ENCODE measurements around the gene ZSWIM6. TPM values are rescaled to one million over a fixed set of nuclear protein-coding genes. Genes with fewer than 3 reads are reported as not detected.

The ZSWIM6 gene
- total RNA-seq, 1 donor from 2014 or later, result 35.9 TPM

- H3K9me3 Mint-ChIP-seq, result peaks cover 7% of the 10 kb centered on the region
Measured at GRCh38 chr5:61289241-61289640, 42.8 kb upstream of the ZSWIM6 start.

GRCh38 chr5:61289669-61290306 lies 42.3 kb upstream of the ZSWIM6 start:
- no peaks in the 10 kb centered on the region for H3K36me3 Mint-ChIP-seq
- DNase-seq (ENCODE audit: low spot score in 2 of 2, unreplicated experiment in 2 of 2), result no peak
- peaks cover 6% of the 10 kb centered on the region for H3K4me1 Mint-ChIP-seq
- TF ChIP-seq, protein P1, sequence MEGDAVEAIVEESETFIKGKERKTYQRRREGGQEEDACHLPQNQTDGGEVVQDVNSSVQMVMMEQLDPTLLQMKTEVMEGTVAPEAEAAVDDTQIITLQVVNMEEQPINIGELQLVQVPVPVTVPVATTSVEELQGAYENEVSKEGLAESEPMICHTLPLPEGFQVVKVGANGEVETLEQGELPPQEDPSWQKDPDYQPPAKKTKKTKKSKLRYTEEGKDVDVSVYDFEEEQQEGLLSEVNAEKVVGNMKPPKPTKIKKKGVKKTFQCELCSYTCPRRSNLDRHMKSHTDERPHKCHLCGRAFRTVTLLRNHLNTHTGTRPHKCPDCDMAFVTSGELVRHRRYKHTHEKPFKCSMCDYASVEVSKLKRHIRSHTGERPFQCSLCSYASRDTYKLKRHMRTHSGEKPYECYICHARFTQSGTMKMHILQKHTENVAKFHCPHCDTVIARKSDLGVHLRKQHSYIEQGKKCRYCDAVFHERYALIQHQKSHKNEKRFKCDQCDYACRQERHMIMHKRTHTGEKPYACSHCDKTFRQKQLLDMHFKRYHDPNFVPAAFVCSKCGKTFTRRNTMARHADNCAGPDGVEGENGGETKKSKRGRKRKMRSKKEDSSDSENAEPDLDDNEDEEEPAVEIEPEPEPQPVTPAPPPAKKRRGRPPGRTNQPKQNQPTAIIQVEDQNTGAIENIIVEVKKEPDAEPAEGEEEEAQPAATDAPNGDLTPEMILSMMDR (IDR thresholded peaks at IDR 0.05; ENCODE audit: unreplicated experiment), result no peak
- peaks cover 7% of the 10 kb centered on the region for H3K9me3 Mint-ChIP-seq
- no peaks in the 10 kb centered on the region for H3K27me3 Mint-ChIP-seq (ENCODE audit: low read depth)
- no peak overlapping the region for H3K27ac Mint-ChIP-seq
- no peak overlapping the region for H3K4me3 Mint-ChIP-seq

More at GRCh38 chr5:61289241-61289640, 42.8 kb upstream of the ZSWIM6 start:
- Mint-ChIP-seq H3K27me3 (ENCODE audit: low read depth) (no peaks in the 10 kb centered on the region), H3K4me1 (peaks cover 6% of the 10 kb centered on the region), H3K27ac (no peak overlapping the region), H3K4me3 (no peak overlapping the region), H3K36me3 (no peaks in the 10 kb centered on the region)
- TF ChIP-seq, protein P1 (IDR thresholded peaks at IDR 0.05; ENCODE audit: unreplicated experiment), result peak; percentile 25
- DNase-seq (ENCODE audit: low spot score in 2 of 2, unreplicated experiment in 2 of 2), result no peak

DNA sequence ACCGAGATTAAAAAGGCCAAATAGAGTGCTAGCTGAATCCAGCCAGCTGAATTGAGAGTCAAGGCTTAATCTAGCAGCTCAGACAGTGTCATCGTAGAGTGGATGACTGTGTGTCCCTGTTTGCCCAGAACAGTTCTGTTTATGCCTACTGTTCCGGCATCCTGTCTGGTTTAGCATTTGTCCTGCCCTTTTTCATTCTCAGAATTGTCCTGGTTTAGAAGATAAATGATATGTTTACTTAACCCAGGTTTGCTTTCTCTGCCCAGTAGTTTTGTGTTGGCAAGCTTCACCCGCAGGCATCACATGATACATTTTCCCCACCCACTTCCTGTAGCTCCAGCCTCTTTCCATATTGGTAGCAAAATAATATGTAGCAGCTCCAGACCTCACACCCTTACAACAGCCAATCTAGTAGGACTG lies 41.3 kb upstream of the ZSWIM6 start:
- H3K27ac Mint-ChIP-seq, result no peak overlapping the region
- peaks cover 4% of the 10 kb centered on the region for H3K9me3 Mint-ChIP-seq
- H3K4me3 Mint-ChIP-seq, result no peak overlapping the region
- H3K4me1 Mint-ChIP-seq, result peaks cover 6% of the 10 kb centered on the region
- TF ChIP-seq, protein P1 (IDR thresholded peaks at IDR 0.05; ENCODE audit: unreplicated experiment), result no peak
- H3K36me3 Mint-ChIP-seq, result no peaks in the 10 kb centered on the region
- no peaks in the 10 kb centered on the region for H3K27me3 Mint-ChIP-seq (ENCODE audit: low read depth)
- DNase-seq (ENCODE audit: low spot score in 2 of 2, unreplicated experiment in 2 of 2), result no peak

DNA sequence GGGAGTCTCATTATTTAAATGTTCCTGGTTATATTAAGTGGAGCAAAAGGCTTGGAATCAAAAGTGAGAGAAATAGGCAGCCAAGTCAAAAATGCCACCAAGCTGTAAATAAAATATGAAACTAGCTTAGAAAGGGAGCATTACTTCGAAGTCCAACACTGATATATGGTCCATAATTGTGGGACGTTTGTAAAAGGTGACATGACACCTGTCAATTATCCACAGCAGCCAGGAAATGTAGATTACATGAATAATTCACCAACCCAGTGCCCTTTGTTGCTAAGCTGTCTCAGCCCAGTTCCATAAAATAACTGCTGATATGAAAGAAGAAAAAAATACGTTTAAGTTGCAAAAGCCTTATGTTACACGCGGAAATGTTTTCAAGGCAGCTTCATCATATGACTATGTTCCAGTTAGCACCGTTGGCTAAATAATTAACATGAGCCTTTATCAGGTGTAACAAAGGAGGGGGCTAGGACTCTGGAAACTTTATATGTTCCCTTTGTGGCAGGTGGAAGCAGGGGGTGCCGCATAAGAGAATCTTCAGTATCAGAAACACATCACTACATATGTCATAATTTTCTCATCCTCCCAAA lies 39.9 kb upstream of the ZSWIM6 start:
- H3K4me1 Mint-ChIP-seq, result peaks cover 6% of the 10 kb centered on the region
- H3K9me3 Mint-ChIP-seq, result peaks cover 4% of the 10 kb centered on the region
- TF ChIP-seq, protein P1 (IDR thresholded peaks at IDR 0.05; ENCODE audit: unreplicated experiment), result no peak
- H3K27me3 Mint-ChIP-seq (ENCODE audit: low read depth), result no peaks in the 10 kb centered on the region
- no peak overlapping the region for H3K4me3 Mint-ChIP-seq
- H3K27ac Mint-ChIP-seq, result no peak overlapping the region
- DNase-seq (ENCODE audit: low spot score in 2 of 2, unreplicated experiment in 2 of 2), result no peak
- H3K36me3 Mint-ChIP-seq, result no peaks in the 10 kb centered on the region

- H3K27ac Mint-ChIP-seq, result no peak overlapping the region
- peaks cover 4% of the 10 kb centered on the region for H3K9me3 Mint-ChIP-seq
- no peaks in the 10 kb centered on the region for H3K36me3 Mint-ChIP-seq
- H3K4me1 Mint-ChIP-seq, result peaks cover 6% of the 10 kb centered on the region
- no peak overlapping the region for H3K4me3 Mint-ChIP-seq
- TF ChIP-seq, protein P1 (IDR thresholded peaks at IDR 0.05; ENCODE audit: unreplicated experiment), result no peak
- DNase-seq (ENCODE audit: low spot score in 2 of 2, unreplicated experiment in 2 of 2), result no peak
- no peaks in the 10 kb centered on the region for H3K27me3 Mint-ChIP-seq (ENCODE audit: low read depth)
Measured at GRCh38 chr5:61293071-61293470, 39.0 kb upstream of the ZSWIM6 start.
